ENCODE measurements around the gene SLC35F6. TPM values are rescaled to one million over a fixed set of nuclear protein-coding genes. Genes with fewer than 3 reads are reported as not detected.
A peak's percentile ranks its signal among the peaks of the same experiment; 100 is the strongest.

Gene SLC35F6
- total RNA-seq, 6 experiments from 2014 or later, result 14.2 to 73.9 (median 27.2) TPM

GRCh38 chr2:26722328-26722727 is 41.8 kb upstream of the SLC35F6 start:
- 54% methylated on average over 1 of the region's 1 CpG for WGBS (ENCODE audit: insufficient coverage, low coverage, low lambda C conversion rate, missing lambda C conversion rate)
- Histone ChIP-seq H3K4me3 (no peak overlapping the region), H3K9me3 (no peaks in the 10 kb centered on the region), H3K27me3 (peaks cover 0 to 7% of the 10 kb centered on the region in 2 donors), H3K4me1 (peaks cover 0 to 53% (median 17%) of the 10 kb centered on the region in 4 donors), H3K27ac (peak overlapping the region in 1 of 3 donors; percentile 21), H3K36me3 (no peaks in the 10 kb centered on the region)
- DNase-seq, result no peak
- TF ChIP-seq CTCF (IDR thresholded peaks at IDR 0.05) (no peak), POLR2A (IDR thresholded peaks at IDR 0.05) (no peak)
- intact Hi-C loops (cut with DNase I), result no loop called here
- ATAC-seq, result no peak

GRCh38 chr2:26722911-26723310 is 41.2 kb upstream of the SLC35F6 start:
- H3K27ac ChIP-seq, result peak overlapping the region in 1 of 3 donors; percentile 21
- no peaks in the 10 kb centered on the region for H3K9me3 ChIP-seq
- intact Hi-C loops (cut with DNase I), result no loop called here
- WGBS (ENCODE audit: insufficient coverage, low coverage, low lambda C conversion rate, missing lambda C conversion rate), result 100% methylated on average over 1 of the region's 1 CpG
- ATAC-seq (peak in 1 of 4 donors; percentile 10), DNase-seq (no peak)
- H3K36me3 ChIP-seq, result no peaks in the 10 kb centered on the region
- TF ChIP-seq POLR2A (IDR thresholded peaks at IDR 0.05), result no peak
- TF ChIP-seq CTCF (IDR thresholded peaks at IDR 0.05), result no peak
- H3K27me3 ChIP-seq, result peaks cover 0 to 12% of the 10 kb centered on the region in 2 donors
- H3K4me3 ChIP-seq, result no peak overlapping the region
- H3K4me1 ChIP-seq, result peaks cover 0 to 53% (median 17%) of the 10 kb centered on the region in 4 donors

GRCh38 chr2:26723475-26723874 is 40.6 kb upstream of the SLC35F6 start:
- no peaks in the 10 kb centered on the region for H3K9me3 ChIP-seq
- peak overlapping the region in 1 of 3 donors; percentile 10 for H3K27ac ChIP-seq
- DNase-seq (no peak), ATAC-seq (no peak)
- peaks cover 0 to 53% (median 17%) of the 10 kb centered on the region in 4 donors for H3K4me1 ChIP-seq
- intact Hi-C loops (cut with DNase I), result no loop called here
- peaks cover 0 to 17% of the 10 kb centered on the region in 2 donors for H3K27me3 ChIP-seq
- no peak overlapping the region for H3K4me3 ChIP-seq
- H3K36me3 ChIP-seq, result no peaks in the 10 kb centered on the region
- TF ChIP-seq CTCF (IDR thresholded peaks at IDR 0.05) (no peak), POLR2A (IDR thresholded peaks at IDR 0.05) (no peak)
- no CpG with 5 or more reads among the region's 3 CpGs for WGBS (ENCODE audit: insufficient coverage, low coverage, low lambda C conversion rate, missing lambda C conversion rate)

GRCh38 chr2:26723991-26724750 is 39.9 kb upstream of the SLC35F6 start:
- H3K9me3 ChIP-seq, result no peaks in the 10 kb centered on the region
- H3K4me3 ChIP-seq, result no peak overlapping the region
- intact Hi-C loops (cut with DNase I), result no loop called here
- peak in 2 of 4 donors; percentile 2 to 23 for ATAC-seq
- 40% methylated on average over 5 of the region's 14 CpGs for WGBS (ENCODE audit: insufficient coverage, low coverage, low lambda C conversion rate, missing lambda C conversion rate)
- no peaks in the 10 kb centered on the region for H3K36me3 ChIP-seq
- H3K27ac ChIP-seq, result peak overlapping the region; percentile 10 to 43 (median 11)
- peak; percentile 60 to 70 (median 62) for DNase-seq
- H3K27me3 ChIP-seq, result peaks cover 0 to 17% of the 10 kb centered on the region in 2 donors
- TF ChIP-seq POLR2A (IDR thresholded peaks at IDR 0.05) (no peak), CTCF (IDR thresholded peaks at IDR 0.05) (no peak)
- H3K4me1 ChIP-seq, result peaks cover 0 to 53% (median 17%) of the 10 kb centered on the region in 4 donors
